HepG2 (cell line): ENCODE results near the gene NTRK2.

Experiments
- CTCF ChIP-seq: sonication (generic); formaldehyde crosslinking; IDR thresholded peaks from 2 replicates; pipeline ENCODE4 v1.5.0; 2020; ENCODE audit warnings: mild to moderate bottlenecking, missing genetic modification reagents, moderate library complexity
- ELK4 ChIP-seq: sonication (generic); formaldehyde crosslinking; IDR thresholded peaks from 2 replicates; pipeline ENCODE4 v1.9.0; 2021; ENCODE audit warnings: missing genetic modification reagents, borderline replicate concordance
- FOXK2 ChIP-seq: fragments of 450-650 bp; IDR thresholded peaks from 2 replicates; pipeline ENCODE4 v1.6.1; 2016
- NFYB ChIP-seq: sonication (generic); formaldehyde crosslinking; IDR thresholded peaks from 2 replicates; pipeline ENCODE4 v1.4.0; 2020; ENCODE audit warnings: missing genetic modification reagents
- NONO ChIP-seq, 2 experiments: fragments of 450-650 bp in 1 of 2; sonication (generic) in 1 of 2; formaldehyde crosslinking in 1 of 2; IDR thresholded peaks in 1 of 2; conservative IDR thresholded peaks in 1 of 2; 2 replicates each; pipeline versions ENCODE4 v1.6.1 to v1.8.0; 2017 to 2022; ENCODE audit warnings: mild to moderate bottlenecking in 1 of 2, missing genetic modification reagents in 1 of 2, moderate library complexity in 1 of 2
- POLR2A ChIP-seq, 2 experiments: IDR thresholded peaks; 2 replicates each; pipeline ENCODE4 v1.6.1; 2011; ENCODE audit warnings: low read depth in 2 of 2, low read length in 2 of 2, mild to moderate bottlenecking in 1 of 2, moderate library complexity in 1 of 2; ENCODE audit not compliant: insufficient read depth in 1 of 2
- POLR2AphosphoS5 ChIP-seq: IDR thresholded peaks from 2 replicates; pipeline ENCODE4 v1.6.1; 2012; ENCODE audit warnings: low read depth, low read length
- RNF2 ChIP-seq: fragments of 450-650 bp; conservative IDR thresholded peaks from 2 replicates; pipeline ENCODE4 v1.6.1; 2016; ENCODE audit warnings: low read depth
- SIN3A ChIP-seq: IDR thresholded peaks from 2 replicates; pipeline ENCODE4 v1.6.1; 2011; ENCODE audit warnings: low read depth, mild to moderate bottlenecking, control low read depth, low read length, borderline replicate concordance
- SIX1 ChIP-seq: sonication (generic); formaldehyde crosslinking; IDR thresholded peaks from 2 replicates; pipeline ENCODE4 v1.4.0; 2020; ENCODE audit warnings: missing genetic modification reagents, borderline replicate concordance
- STAT5B ChIP-seq: sonication (generic); formaldehyde crosslinking; IDR thresholded peaks from 2 replicates; pipeline ENCODE4 v1.4.0; 2020; ENCODE audit warnings: missing genetic modification reagents
- USF2 ChIP-seq, 2 experiments: sonication (generic) in 1 of 2; formaldehyde crosslinking in 1 of 2; IDR thresholded peaks; 2 replicates each; pipeline versions ENCODE4 v1.5.1 to v1.6.1; 2011 to 2020; ENCODE audit warnings: borderline replicate concordance in 1 of 2, low read depth in 1 of 2, low read length in 1 of 2, mild to moderate bottlenecking in 1 of 2, missing genetic modification reagents in 1 of 2, moderate library complexity in 1 of 2
- YY1 ChIP-seq: IDR thresholded peaks from 2 replicates; pipeline ENCODE4 v1.6.1; 2011; ENCODE audit warnings: low read length, low read depth, moderate library complexity, mild to moderate bottlenecking; ENCODE audit not compliant: insufficient read depth, insufficient replicate concordance

- TF ChIP-seq STAT5B (CRISPR knock-in tag) (no peak), NONO (IDR thresholded peaks at IDR 0.05) (no peak), NONO (CRISPR knock-in tag; conservative IDR thresholded peaks at IDR 0.05) (no peak), USF2 (IDR thresholded peaks at IDR 0.05; ENCODE audit: low read depth, low read length) (peak; percentile 38), USF2 (CRISPR knock-in tag; IDR thresholded peaks at IDR 0.05; ENCODE audit: borderline replicate concordance) (no peak), ELK4 (CRISPR knock-in tag) (no peak), CTCF (CRISPR knock-in tag) (no peak), YY1 (no peak), FOXK2 (no peak), POLR2AphosphoS5 (no peak), NFYB (CRISPR knock-in tag) (no peak), RNF2 (no peak), SIX1 (CRISPR knock-in tag) (no peak), POLR2A (IDR thresholded peaks at IDR 0.05; ENCODE audit: insufficient read depth in 1 of 2, low read depth in 2 of 2, low read length in 2 of 2) (no peak), SIN3A (no peak)
Observed at GRCh38 chr9:84940294-84940693, 270.8 kb downstream of the NTRK2 start.
